Parathyroid adenoma (tissue), 2 donors: ENCODE measurements around the gene HINT3.

Experiments
- H2AFZ ChIP-seq: fragments of 300-600 bp; sonication (generic); one replicate; pipeline ENCODE4 v1.7.0; 2017; ENCODE audit warnings: antibody characterized with exemption, mild to moderate bottlenecking
- H3K27ac ChIP-seq: fragments of 300-600 bp; sonication (generic); one replicate; pipeline ENCODE4 v1.7.0; 2017
- H3K27me3 ChIP-seq: fragments of 300-600 bp; sonication (generic); one replicate; pipeline ENCODE4 v1.7.0; 2017; ENCODE audit warnings: low read length; ENCODE audit not compliant: control insufficient read depth, insufficient read depth
- H3K36me3 ChIP-seq: fragments of 300-600 bp; sonication (generic); one replicate; pipeline ENCODE4 v1.7.0; 2017; ENCODE audit warnings: low read length; ENCODE audit not compliant: control insufficient read depth, insufficient read depth
- H3K4me1 ChIP-seq: fragments of 300-600 bp; sonication (generic); one replicate; pipeline ENCODE4 v1.7.0; 2017; ENCODE audit warnings: control low read depth
- H3K4me2 ChIP-seq: fragments of 300-600 bp; sonication (generic); one replicate; pipeline ENCODE4 v1.7.0; 2017; ENCODE audit warnings: low read length
- H3K4me3 ChIP-seq: fragments of 300-600 bp; sonication (generic); one replicate; pipeline ENCODE4 v1.7.0; 2017; ENCODE audit warnings: low read depth, low read length
- H3K79me2 ChIP-seq: fragments of 300-600 bp; sonication (generic); one replicate; pipeline ENCODE4 v1.7.0; 2017; ENCODE audit warnings: control low read depth
- H3K9ac ChIP-seq: fragments of 300-600 bp; sonication (generic); one replicate; pipeline ENCODE4 v1.7.0; 2017; ENCODE audit warnings: mild to moderate bottlenecking
- H3K9me3 ChIP-seq: fragments of 300-600 bp; sonication (generic); one replicate; pipeline ENCODE4 v1.7.0; 2017; ENCODE audit warnings: low read length; ENCODE audit not compliant: control insufficient read depth
- TF ChIP-seq, protein P1 (sequence below): fragments of 300-600 bp; sonication (generic); IDR thresholded peaks from one replicate; pipeline ENCODE4 v1.7.0; 2017; ENCODE audit warnings: antibody characterized with exemption, mild to moderate bottlenecking
- donor health status: primary hyperparathyroidism.

Gene HINT3

DNA sequence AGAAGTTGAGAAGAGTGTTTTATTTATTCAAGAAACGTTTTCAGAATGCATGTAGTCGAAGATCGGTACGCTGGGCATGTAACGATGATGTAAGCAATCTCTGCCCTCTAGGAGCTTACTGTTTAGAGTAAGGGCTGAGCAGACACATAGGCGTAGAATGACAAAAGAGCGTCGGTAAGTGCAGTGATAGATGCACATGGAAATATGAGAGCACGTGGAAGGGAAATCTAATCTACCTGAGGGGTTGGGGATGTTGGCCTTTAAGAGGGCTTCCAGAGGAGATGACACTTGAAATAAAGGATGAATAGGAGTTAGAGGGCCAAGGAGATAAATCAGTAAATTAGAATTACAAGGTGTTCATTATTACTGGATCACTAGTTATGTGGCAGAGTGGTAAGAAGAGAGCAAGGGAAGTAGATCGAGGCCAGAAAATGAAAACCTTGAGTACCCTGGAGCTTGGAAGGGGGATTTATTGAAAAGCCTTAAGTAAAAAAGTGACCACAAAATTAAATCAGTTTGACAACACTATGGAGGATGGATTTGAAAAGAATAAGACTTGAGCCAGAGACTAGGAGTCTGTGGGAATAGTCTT lies 30.6 kb downstream of the HINT3 start:
- Histone ChIP-seq H3K9me3 (no peaks in the 10 kb centered on the region), H3K9ac (no peak overlapping the region), H2AFZ (peak overlapping the region; percentile 87), H3K36me3 (no peaks in the 10 kb centered on the region), H3K27ac (peak overlapping the region; percentile 68), H3K4me2 (peak overlapping the region; percentile 91), H3K27me3 (no peaks in the 10 kb centered on the region), H3K79me2 (peaks cover 2% of the 10 kb centered on the region), H3K4me3 (peak overlapping the region; percentile 89), H3K4me1 (peaks cover 8% of the 10 kb centered on the region)
- TF ChIP-seq, protein P1, sequence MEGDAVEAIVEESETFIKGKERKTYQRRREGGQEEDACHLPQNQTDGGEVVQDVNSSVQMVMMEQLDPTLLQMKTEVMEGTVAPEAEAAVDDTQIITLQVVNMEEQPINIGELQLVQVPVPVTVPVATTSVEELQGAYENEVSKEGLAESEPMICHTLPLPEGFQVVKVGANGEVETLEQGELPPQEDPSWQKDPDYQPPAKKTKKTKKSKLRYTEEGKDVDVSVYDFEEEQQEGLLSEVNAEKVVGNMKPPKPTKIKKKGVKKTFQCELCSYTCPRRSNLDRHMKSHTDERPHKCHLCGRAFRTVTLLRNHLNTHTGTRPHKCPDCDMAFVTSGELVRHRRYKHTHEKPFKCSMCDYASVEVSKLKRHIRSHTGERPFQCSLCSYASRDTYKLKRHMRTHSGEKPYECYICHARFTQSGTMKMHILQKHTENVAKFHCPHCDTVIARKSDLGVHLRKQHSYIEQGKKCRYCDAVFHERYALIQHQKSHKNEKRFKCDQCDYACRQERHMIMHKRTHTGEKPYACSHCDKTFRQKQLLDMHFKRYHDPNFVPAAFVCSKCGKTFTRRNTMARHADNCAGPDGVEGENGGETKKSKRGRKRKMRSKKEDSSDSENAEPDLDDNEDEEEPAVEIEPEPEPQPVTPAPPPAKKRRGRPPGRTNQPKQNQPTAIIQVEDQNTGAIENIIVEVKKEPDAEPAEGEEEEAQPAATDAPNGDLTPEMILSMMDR = no peak

DNA sequence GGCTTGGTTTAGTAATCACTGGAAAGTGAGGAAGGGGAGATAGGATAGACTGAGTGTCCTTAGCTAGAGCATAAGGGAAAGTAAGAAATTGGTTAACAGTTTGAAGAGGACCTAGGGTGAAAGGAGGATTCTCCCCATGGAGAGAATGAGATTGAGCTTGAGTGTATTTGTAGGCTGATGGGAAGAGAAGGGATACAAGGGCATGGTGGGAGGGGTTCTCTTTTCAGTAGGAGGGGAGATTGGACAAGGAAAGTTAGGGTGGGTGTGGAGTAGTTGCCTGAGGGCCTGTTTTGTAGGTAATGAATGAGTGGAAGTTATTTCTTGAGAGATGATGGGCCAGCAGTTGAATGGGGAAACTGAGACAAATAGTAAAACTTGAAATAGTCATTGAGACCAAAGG lies 31.7 kb downstream of the HINT3 start:
- TF ChIP-seq, protein P1 = no peak
- Histone ChIP-seq H3K27me3 (no peaks in the 10 kb centered on the region), H3K27ac (no peak overlapping the region)

GRCh38 chr6:125989631-125990030 lies 33.1 kb downstream of the HINT3 start:
- Histone ChIP-seq H3K4me2 (no peak overlapping the region), H3K27ac (no peak overlapping the region), H3K36me3 (no peaks in the 10 kb centered on the region), H3K9me3 (no peaks in the 10 kb centered on the region), H3K4me3 (no peak overlapping the region), H3K9ac (no peak overlapping the region), H3K4me1 (peaks cover 8% of the 10 kb centered on the region), H3K27me3 (no peaks in the 10 kb centered on the region), H2AFZ (no peak overlapping the region), H3K79me2 (peaks cover 2% of the 10 kb centered on the region)
- TF ChIP-seq, protein P1 = no peak

More for the DNA sequence above, 31.7 kb downstream of the HINT3 start:
- H2AFZ ChIP-seq = no peak overlapping the region
- no peaks in the 10 kb centered on the region for H3K36me3 ChIP-seq
- no peaks in the 10 kb centered on the region for H3K9me3 ChIP-seq
- H3K4me1 ChIP-seq = peaks cover 8% of the 10 kb centered on the region
- no peak overlapping the region for H3K4me2 ChIP-seq
- peaks cover 2% of the 10 kb centered on the region for H3K79me2 ChIP-seq
- H3K9ac ChIP-seq = no peak overlapping the region
- H3K4me3 ChIP-seq = no peak overlapping the region

- no peak overlapping the region for H3K4me2 ChIP-seq
- H2AFZ ChIP-seq = no peak overlapping the region
- H3K27me3 ChIP-seq = no peaks in the 10 kb centered on the region
- H3K27ac ChIP-seq = no peak overlapping the region
- peaks cover 8% of the 10 kb centered on the region for H3K4me1 ChIP-seq
- H3K9me3 ChIP-seq = no peaks in the 10 kb centered on the region
- H3K9ac ChIP-seq = no peak overlapping the region
- H3K4me3 ChIP-seq = no peak overlapping the region
- TF ChIP-seq, protein P1 = no peak
- no peaks in the 10 kb centered on the region for H3K79me2 ChIP-seq
- no peaks in the 10 kb centered on the region for H3K36me3 ChIP-seq
These were observed 35.1 kb downstream of the HINT3 start for GRCh38 chr6:125991653-125992052.
